B cell (primary cell): ENCODE results near the gene MPZL3.

Experiments used
- EZH2 ChIP-seq: IDR thresholded peaks from 2 replicates; pipeline ENCODE4 v1.6.1; 2012; ENCODE audit warnings: borderline replicate concordance, low read depth, mild to moderate bottlenecking, moderate library complexity, low read length; ENCODE audit not compliant: insufficient read depth, poor library complexity, severe bottlenecking
- TF ChIP-seq, protein P1 (sequence below): fragments of 200-600 bp; IDR thresholded peaks from one replicate; pipeline ENCODE4 v1.8.0; 2022; ENCODE audit warnings: antibody characterized with exemption, mild to moderate bottlenecking

DNA sequence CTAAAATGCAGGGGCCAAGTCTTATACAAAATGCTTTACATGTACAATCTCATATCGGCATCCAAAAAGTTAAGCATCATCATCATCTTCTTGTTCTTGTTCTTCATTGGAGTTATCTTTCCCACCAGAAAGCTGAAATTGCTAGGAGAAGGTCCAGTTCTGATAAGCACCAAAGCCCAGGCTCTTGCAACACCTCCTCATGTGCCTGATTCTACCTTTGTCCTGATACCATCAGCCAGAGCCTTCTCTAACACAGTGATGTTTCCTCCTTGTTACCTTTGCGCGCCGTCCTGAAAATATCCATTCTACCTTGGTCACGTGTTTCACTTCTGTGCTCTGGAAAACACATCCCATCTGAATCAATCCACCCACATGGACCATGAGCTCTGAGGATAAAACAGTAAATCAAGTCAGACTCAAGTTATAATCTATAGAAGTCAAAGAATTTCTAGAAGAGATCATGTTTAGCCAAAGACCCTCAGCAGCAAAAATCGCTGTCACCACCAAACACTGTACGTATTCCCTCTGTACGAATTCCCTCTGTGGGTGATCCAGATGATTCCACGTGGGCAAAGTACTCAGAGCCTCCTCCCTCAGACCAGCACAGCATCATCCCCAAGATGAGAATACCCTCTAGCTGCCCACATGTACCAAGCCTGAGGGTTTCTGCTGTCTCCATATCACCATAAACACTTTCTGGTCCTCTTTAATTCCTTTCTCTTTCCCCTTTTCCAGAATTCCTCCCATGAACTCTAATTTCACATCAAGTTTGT lies 46.4 kb downstream of the MPZL3 start:
- TF ChIP-seq, protein P1, sequence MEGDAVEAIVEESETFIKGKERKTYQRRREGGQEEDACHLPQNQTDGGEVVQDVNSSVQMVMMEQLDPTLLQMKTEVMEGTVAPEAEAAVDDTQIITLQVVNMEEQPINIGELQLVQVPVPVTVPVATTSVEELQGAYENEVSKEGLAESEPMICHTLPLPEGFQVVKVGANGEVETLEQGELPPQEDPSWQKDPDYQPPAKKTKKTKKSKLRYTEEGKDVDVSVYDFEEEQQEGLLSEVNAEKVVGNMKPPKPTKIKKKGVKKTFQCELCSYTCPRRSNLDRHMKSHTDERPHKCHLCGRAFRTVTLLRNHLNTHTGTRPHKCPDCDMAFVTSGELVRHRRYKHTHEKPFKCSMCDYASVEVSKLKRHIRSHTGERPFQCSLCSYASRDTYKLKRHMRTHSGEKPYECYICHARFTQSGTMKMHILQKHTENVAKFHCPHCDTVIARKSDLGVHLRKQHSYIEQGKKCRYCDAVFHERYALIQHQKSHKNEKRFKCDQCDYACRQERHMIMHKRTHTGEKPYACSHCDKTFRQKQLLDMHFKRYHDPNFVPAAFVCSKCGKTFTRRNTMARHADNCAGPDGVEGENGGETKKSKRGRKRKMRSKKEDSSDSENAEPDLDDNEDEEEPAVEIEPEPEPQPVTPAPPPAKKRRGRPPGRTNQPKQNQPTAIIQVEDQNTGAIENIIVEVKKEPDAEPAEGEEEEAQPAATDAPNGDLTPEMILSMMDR: no peak
- TF ChIP-seq EZH2: no peak
